Lower leg skin (tissue), 3 donors: Measurements from ENCODE around the gene FAM151B.

Experiments
- POLR2A ChIP-seq, 2 donors: fragments of 450-650 bp; IDR thresholded peaks; one replicate each; pipeline ENCODE4 v1.6.1; 2016 to 2017; ENCODE audit warnings: antibody characterized with exemption in 2 of 2, mild to moderate bottlenecking in 1 of 2, moderate library complexity in 1 of 2
- TF ChIP-seq, protein P1 (sequence below), 3 donors: fragments of 450-650 bp; IDR thresholded peaks; one replicate each; pipeline ENCODE4 v1.5.1; 2016; ENCODE audit warnings: antibody characterized with exemption in 3 of 3, mild to moderate bottlenecking in 3 of 3, moderate library complexity in 2 of 3

DNA sequence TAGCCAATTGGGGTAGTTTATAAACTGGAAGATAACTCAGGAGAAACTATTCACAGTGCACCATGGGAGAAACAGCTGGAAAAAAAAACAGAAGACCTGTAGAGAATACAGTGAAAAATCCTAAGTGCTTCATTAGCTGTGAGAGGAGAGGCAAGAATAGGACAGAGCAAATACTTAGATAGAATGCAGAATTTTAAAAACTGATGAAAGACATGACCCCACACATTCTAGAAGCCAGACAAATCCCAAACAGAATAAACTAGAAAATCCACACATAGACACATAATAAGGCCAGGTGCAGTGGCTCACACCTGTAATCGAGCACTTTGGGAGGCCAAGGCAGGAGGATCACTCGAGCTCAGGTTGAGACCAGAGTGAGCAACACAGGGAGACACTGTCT lies 7.5 kb upstream of the FAM151B start:
- TF ChIP-seq, protein P1, sequence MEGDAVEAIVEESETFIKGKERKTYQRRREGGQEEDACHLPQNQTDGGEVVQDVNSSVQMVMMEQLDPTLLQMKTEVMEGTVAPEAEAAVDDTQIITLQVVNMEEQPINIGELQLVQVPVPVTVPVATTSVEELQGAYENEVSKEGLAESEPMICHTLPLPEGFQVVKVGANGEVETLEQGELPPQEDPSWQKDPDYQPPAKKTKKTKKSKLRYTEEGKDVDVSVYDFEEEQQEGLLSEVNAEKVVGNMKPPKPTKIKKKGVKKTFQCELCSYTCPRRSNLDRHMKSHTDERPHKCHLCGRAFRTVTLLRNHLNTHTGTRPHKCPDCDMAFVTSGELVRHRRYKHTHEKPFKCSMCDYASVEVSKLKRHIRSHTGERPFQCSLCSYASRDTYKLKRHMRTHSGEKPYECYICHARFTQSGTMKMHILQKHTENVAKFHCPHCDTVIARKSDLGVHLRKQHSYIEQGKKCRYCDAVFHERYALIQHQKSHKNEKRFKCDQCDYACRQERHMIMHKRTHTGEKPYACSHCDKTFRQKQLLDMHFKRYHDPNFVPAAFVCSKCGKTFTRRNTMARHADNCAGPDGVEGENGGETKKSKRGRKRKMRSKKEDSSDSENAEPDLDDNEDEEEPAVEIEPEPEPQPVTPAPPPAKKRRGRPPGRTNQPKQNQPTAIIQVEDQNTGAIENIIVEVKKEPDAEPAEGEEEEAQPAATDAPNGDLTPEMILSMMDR (IDR thresholded peaks at IDR 0.05), result no peak
- TF ChIP-seq POLR2A (IDR thresholded peaks at IDR 0.05), result no peak
